ENCODE data around the gene PLCB4. TPM values are rescaled to one million over a fixed set of nuclear protein-coding genes. Genes with fewer than 3 reads are reported as not detected.

The PLCB4 gene
- polyA plus RNA-seq, 1 of the 3 experiments (the other 2 are of a cell fraction) = 5.5 TPM

- Histone ChIP-seq H3F3A (replicated peaks; ENCODE audit: insufficient read depth) (peaks cover 6% of the 10 kb centered on the region), H3K4me3 (ENCODE audit: low read depth in 2 of 2, low read length in 1 of 2) (no peak overlapping the region), H3K9me3 (no peaks in the 10 kb centered on the region), H3K27ac (ENCODE audit: low read depth in 2 of 2, low read length in 1 of 2) (no peak overlapping the region), H3K9me2 (no peaks in the 10 kb centered on the region), H4K20me1 (ENCODE audit: insufficient read depth) (no peaks in the 10 kb centered on the region), H3K27me3 (ENCODE audit: insufficient read depth) (no peaks in the 10 kb centered on the region), H3K4me2 (no peak overlapping the region), H3K36me3 (replicated peaks in 1 of 2; ENCODE audit: control insufficient read depth in 1 of 2, insufficient read depth in 2 of 2, low read length in 1 of 2) (no peaks in the 10 kb centered on the region), H3K79me2 (ENCODE audit: insufficient read depth) (no peaks in the 10 kb centered on the region), H3K9ac (no peak overlapping the region), H2AFZ (ENCODE audit: low read depth) (no peak overlapping the region), H3K4me1 (ENCODE audit: control insufficient read depth in 1 of 2, insufficient read depth in 2 of 2, low read depth in 1 of 2, low read length in 1 of 2) (no peaks in the 10 kb centered on the region; a peak in 2 of 4 replicates)
- WGBS (ENCODE audit: low lambda C conversion rate) = 94% methylated on average over 5 of the region's 5 CpGs
- no peak for DNase-seq
- ChIA-PET POLR2A (no interaction called here), CTCF (no interaction called here)
- TF ChIP-seq GABPA (IDR thresholded peaks at IDR 0.05; ENCODE audit: low read depth) = no peak
- TF ChIP-seq YY1 (IDR thresholded peaks at IDR 0.05; ENCODE audit: low read depth) = no peak
- no peak for TF ChIP-seq FOSL2 (IDR thresholded peaks at IDR 0.05; ENCODE audit: borderline replicate concordance, low read depth)
- TF ChIP-seq RXRA (IDR thresholded peaks at IDR 0.05; ENCODE audit: borderline replicate concordance, low read depth) = no peak
- no peak for TF ChIP-seq EP300 (IDR thresholded peaks at IDR 0.05; ENCODE audit: borderline replicate concordance in 1 of 2, low read depth in 1 of 2, low read length in 1 of 2)
- no peak for TF ChIP-seq TCF12 (IDR thresholded peaks at IDR 0.05)
- no peak for TF ChIP-seq REST (IDR thresholded peaks at IDR 0.05; ENCODE audit: low read depth, low read length)
- TF ChIP-seq, protein P1, sequence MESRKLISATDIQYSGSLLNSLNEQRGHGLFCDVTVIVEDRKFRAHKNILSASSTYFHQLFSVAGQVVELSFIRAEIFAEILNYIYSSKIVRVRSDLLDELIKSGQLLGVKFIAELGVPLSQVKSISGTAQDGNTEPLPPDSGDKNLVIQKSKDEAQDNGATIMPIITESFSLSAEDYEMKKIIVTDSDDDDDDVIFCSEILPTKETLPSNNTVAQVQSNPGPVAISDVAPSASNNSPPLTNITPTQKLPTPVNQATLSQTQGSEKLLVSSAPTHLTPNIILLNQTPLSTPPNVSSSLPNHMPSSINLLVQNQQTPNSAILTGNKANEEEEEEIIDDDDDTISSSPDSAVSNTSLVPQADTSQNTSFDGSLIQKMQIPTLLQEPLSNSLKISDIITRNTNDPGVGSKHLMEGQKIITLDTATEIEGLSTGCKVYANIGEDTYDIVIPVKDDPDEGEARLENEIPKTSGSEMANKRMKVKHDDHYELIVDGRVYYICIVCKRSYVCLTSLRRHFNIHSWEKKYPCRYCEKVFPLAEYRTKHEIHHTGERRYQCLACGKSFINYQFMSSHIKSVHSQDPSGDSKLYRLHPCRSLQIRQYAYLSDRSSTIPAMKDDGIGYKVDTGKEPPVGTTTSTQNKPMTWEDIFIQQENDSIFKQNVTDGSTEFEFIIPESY (IDR thresholded peaks at IDR 0.05; ENCODE audit: borderline replicate concordance, low read depth) = no peak
- TF ChIP-seq FOXJ3 (CRISPR knock-in tag; IDR thresholded peaks at IDR 0.05) = no peak
- TF ChIP-seq RFX5 (IDR thresholded peaks at IDR 0.05; ENCODE audit: low read length) = no peak
Measured at GRCh38 chr20:9207253-9207652, 138.4 kb downstream of the PLCB4 start.

DNA sequence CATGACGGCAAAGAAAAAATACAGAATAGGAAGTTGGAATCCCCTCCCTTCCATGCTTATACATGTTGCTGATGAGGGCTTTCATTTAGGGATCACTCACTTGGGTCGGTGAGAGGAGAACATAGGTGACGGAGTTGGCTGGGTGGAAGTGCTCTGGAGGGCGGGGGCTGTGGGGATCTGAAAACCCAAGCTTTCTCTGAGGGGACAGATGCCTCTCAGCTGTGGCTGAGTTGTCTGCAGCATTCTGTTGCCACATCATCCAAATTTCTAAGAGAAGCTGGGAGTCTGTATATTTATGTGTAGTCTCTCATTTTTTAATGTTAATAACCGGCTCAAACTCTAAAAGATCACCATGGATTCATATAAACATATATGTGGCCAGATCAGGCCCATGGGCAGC is 141.5 kb downstream of the PLCB4 start:
- Histone ChIP-seq H3F3A (replicated peaks; ENCODE audit: insufficient read depth) (peaks cover 3% of the 10 kb centered on the region), H3K27me3 (ENCODE audit: insufficient read depth) (no peaks in the 10 kb centered on the region), H3K9me2 (no peaks in the 10 kb centered on the region), H3K27ac (ENCODE audit: low read depth in 2 of 2, low read length in 1 of 2) (no peak overlapping the region), H3K9me3 (no peaks in the 10 kb centered on the region), H3K9ac (no peak overlapping the region), H3K36me3 (replicated peaks in 1 of 2; ENCODE audit: control insufficient read depth in 1 of 2, insufficient read depth in 2 of 2, low read length in 1 of 2) (no peaks in the 10 kb centered on the region), H3K79me2 (ENCODE audit: insufficient read depth) (no peaks in the 10 kb centered on the region), H2AFZ (ENCODE audit: low read depth) (no peak overlapping the region), H4K20me1 (ENCODE audit: insufficient read depth) (no peaks in the 10 kb centered on the region), H3K4me3 (ENCODE audit: low read depth in 2 of 2, low read length in 1 of 2) (no peak overlapping the region), H3K4me1 (ENCODE audit: control insufficient read depth in 1 of 2, insufficient read depth in 2 of 2, low read depth in 1 of 2, low read length in 1 of 2) (no peaks in the 10 kb centered on the region), H3K4me2 (no peak overlapping the region)
- DNase-seq = no peak
- TF ChIP-seq TEAD4 (IDR thresholded peaks at IDR 0.05; ENCODE audit: borderline replicate concordance, insufficient read depth) (no peak), TAF1 (IDR thresholded peaks at IDR 0.05; ENCODE audit: borderline replicate concordance, low read depth, low read length) (no peak), JUND (IDR thresholded peaks at IDR 0.05) (no peak), YY1 (IDR thresholded peaks at IDR 0.05; ENCODE audit: low read depth) (no peak)
- TF ChIP-seq, protein P2, sequence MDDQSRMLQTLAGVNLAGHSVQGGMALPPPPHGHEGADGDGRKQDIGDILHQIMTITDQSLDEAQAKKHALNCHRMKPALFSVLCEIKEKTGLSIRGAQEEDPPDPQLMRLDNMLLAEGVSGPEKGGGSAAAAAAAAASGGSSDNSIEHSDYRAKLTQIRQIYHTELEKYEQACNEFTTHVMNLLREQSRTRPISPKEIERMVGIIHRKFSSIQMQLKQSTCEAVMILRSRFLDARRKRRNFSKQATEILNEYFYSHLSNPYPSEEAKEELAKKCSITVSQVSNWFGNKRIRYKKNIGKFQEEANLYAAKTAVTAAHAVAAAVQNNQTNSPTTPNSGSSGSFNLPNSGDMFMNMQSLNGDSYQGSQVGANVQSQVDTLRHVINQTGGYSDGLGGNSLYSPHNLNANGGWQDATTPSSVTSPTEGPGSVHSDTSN (IDR thresholded peaks at IDR 0.05) = no peak
- ChIA-PET POLR2A (no interaction called here), CTCF (interaction anchor here (0.9 to 1.0 kb wide), 2 partner anchors 35 to 356 kb away, joined by 3 read pairs; no protein-coding TSS in a partner anchor)
- 97% methylated on average over 5 of the region's 5 CpGs for WGBS (ENCODE audit: low lambda C conversion rate)

Measured in SK-N-SH (cell line).